Ramos (cell line): Measurements from ENCODE around the gene PRRG3.

Experiments used
- in situ Hi-C: fragments of 300-500 bp; cut with MboI; formaldehyde crosslinking; loops from one replicate; pipeline ENCODE4 v1.14.3; 2022; ENCODE audit warnings: low sequenced_read_pairs; ENCODE audit not compliant: unreplicated experiment

The PRRG3 gene

GRCh38 chrX:151702741-151703340, 7.6 kb downstream of the PRRG3 start:
- in situ Hi-C loops, result no loop called here

- in situ Hi-C loops, result no loop called here
These were observed 8.2 kb downstream of the PRRG3 start for GRCh38 chrX:151703487-151703886.

GRCh38 chrX:151704041-151704663, 8.9 kb downstream of the PRRG3 start:
- in situ Hi-C loops, result no loop called here

- in situ Hi-C loops, result no loop called here
These were observed 13.6 kb downstream of the PRRG3 start for GRCh38 chrX:151708821-151709220.

- in situ Hi-C loops, result no loop called here
These were observed 15.2 kb downstream of the PRRG3 start for GRCh38 chrX:151710457-151710856.

- in situ Hi-C loops, result no loop called here
These were observed 15.9 kb downstream of the PRRG3 start for GRCh38 chrX:151711154-151711553.

GRCh38 chrX:151711787-151712186, 16.5 kb downstream of the PRRG3 start:
- in situ Hi-C loops, result no loop called here

- in situ Hi-C loops, result no loop called here
These were observed 17.0 kb downstream of the PRRG3 start for GRCh38 chrX:151712253-151712652.

- in situ Hi-C loops, result no loop called here
These were observed 18.6 kb downstream of the PRRG3 start for GRCh38 chrX:151713849-151714248.

- in situ Hi-C loops, result no loop called here
These were observed 19.1 kb downstream of the PRRG3 start for GRCh38 chrX:151714362-151714761.

GRCh38 chrX:151715752-151716151, 20.5 kb downstream of the PRRG3 start, which contains the start of gene FATE1:
TSS of gene FATE1 (plus strand) at chrX:151716035. CDS start at chrX:151716120, 85 bp downstream.
- in situ Hi-C loops, result no loop called here

- in situ Hi-C loops, result no loop called here
These were observed 27.1 kb downstream of the PRRG3 start for GRCh38 chrX:151722241-151722846.

GRCh38 chrX:151723156-151723760, 28.0 kb downstream of the PRRG3 start:
- in situ Hi-C loops, result no loop called here

- in situ Hi-C loops, result no loop called here
These were observed 29.5 kb downstream of the PRRG3 start for GRCh38 chrX:151724563-151725337.

GRCh38 chrX:151725338-151725614, 30.0 kb downstream of the PRRG3 start:
- in situ Hi-C loops, result no loop called here

- in situ Hi-C loops, result no loop called here
These were observed 31.5 kb downstream of the PRRG3 start for GRCh38 chrX:151726751-151727150.

GRCh38 chrX:151727346-151727745, 32.1 kb downstream of the PRRG3 start:
- in situ Hi-C loops, result no loop called here

- in situ Hi-C loops, result no loop called here
These were observed 33.9 kb downstream of the PRRG3 start for GRCh38 chrX:151729056-151729725.

GRCh38 chrX:151734446-151734845, 39.2 kb downstream of the PRRG3 start, which contains the start of gene CNGA2:
TSS of gene CNGA2 (plus strand) at chrX:151734746. CDS start at chrX:151738484, 3,738 bp downstream.
- in situ Hi-C loops, result no loop called here

- in situ Hi-C loops, result no loop called here
These were observed 40.0 kb downstream of the PRRG3 start for GRCh38 chrX:151735219-151735618.
